BJ (cell line): ENCODE measurements around the gene RAP1GAP. TPM values are rescaled to one million over a fixed set of nuclear protein-coding genes. Genes with fewer than 3 reads are reported as not detected.

Experiments
- CTCF ChIA-PET: fragments of 350-600 bp; formaldehyde crosslinking; extraction: SDS; loops from one replicate; lab custom pipeline; 2021; ENCODE audit warnings: antibody characterized with exemption, inconsistent platforms; lab: Yijun Ruan, JAX
- POLR2A ChIA-PET: fragments of 300-600 bp; sonication (Branson Sonifier 250); formaldehyde crosslinking; extraction: SDS; loops from one replicate; lab custom pipeline; 2021; ENCODE audit warnings: antibody characterized with exemption; lab: Charles Lee
- DNase-seq: peaks from one replicate; pipeline ENCODE4 v3.0.0-alpha.2; 2011; ENCODE audit warnings: low read depth
- H3K27me3 ChIP-seq: 2 replicates; pipeline ENCODE4 v1.6.0; 2011; ENCODE audit warnings: low read length; ENCODE audit not compliant: control insufficient read depth, insufficient read depth
- H3K36me3 ChIP-seq: 2 replicates; pipeline ENCODE4 v1.5.1; 2011; ENCODE audit warnings: low read length; ENCODE audit not compliant: control insufficient read depth, insufficient read depth
- H3K4me3 ChIP-seq: 2 replicates; pipeline ENCODE4 v1.5.1; 2011; ENCODE audit warnings: low read depth, mild to moderate bottlenecking, control low read depth, low read length
- CTCF ChIP-seq: IDR thresholded peaks from 2 replicates; pipeline ENCODE4 v1.5.1; 2011; ENCODE audit warnings: low read depth, mild to moderate bottlenecking, control low read depth, inconsistent platforms, low read length, moderate library complexity; ENCODE audit not compliant: insufficient read depth
- polyA plus RNA-seq: library from polyadenylated mRNA; depleted of rRNA; stranded (reverse); fragments of >200 nt; gene quantifications from 2 replicates; pipeline ENCODE4 v1.2.3, GENCODE V29; 2011

RAP1GAP gene
- polyA plus RNA-seq, 1 experiment: 0.16 TPM

- ChIA-PET POLR2A (no interaction called here), CTCF (interaction anchor here (2.2 kb wide), 1 partner anchor 9 kb away, joined by 9 read pairs; no protein-coding TSS in a partner anchor)
- DNase-seq: no peak
- Histone ChIP-seq H3K27me3 (peaks cover 41% of the 10 kb centered on the region), H3K36me3 (no peaks in the 10 kb centered on the region), H3K4me3 (0 out of 2 replicates have a peak overlapping the region, but pooled peaks have one; percentile 10)
- TF ChIP-seq CTCF: no peak
These were observed 253 bp downstream of the RAP1GAP start for GRCh38 chr1:21668951-21669257.

GRCh38 chr1:21668232-21668950 is 766 bp downstream of the RAP1GAP start:
- H3K27me3 ChIP-seq: peaks cover 41% of the 10 kb centered on the region
- POLR2A ChIA-PET: interaction anchor here (0.5 kb wide), 1 partner anchor 108 kb away, joined by 9 read pairs; no protein-coding TSS in a partner anchor
- no peaks in the 10 kb centered on the region for H3K36me3 ChIP-seq
- CTCF ChIA-PET: interaction anchor here (0.5 to 2.2 kb wide), 2 partner anchors 9 to 351 kb away, joined by 4 to 9 read pairs; no protein-coding TSS in a partner anchor
- no peak for DNase-seq
- no peak overlapping the region for H3K4me3 ChIP-seq
- peak; percentile 16; the same call in 1 of the 2 replicates for TF ChIP-seq CTCF

- TF ChIP-seq CTCF: no peak
- H3K27me3 ChIP-seq: peaks cover 42% of the 10 kb centered on the region
- H3K4me3 ChIP-seq: no peak overlapping the region
- ChIA-PET CTCF (interaction anchor here (0.5 to 0.6 kb wide), 2 partner anchors 36 to 352 kb away, joined by 3 to 4 read pairs; no protein-coding TSS in a partner anchor), POLR2A (interaction anchor here (0.5 kb wide), 1 partner anchor 109 kb away, joined by 9 read pairs; no protein-coding TSS in a partner anchor)
- no peak for DNase-seq
- no peaks in the 10 kb centered on the region for H3K36me3 ChIP-seq
These were observed 1.6 kb downstream of the RAP1GAP start for GRCh38 chr1:21667348-21668231.

- CTCF ChIA-PET: no interaction called here
- POLR2A ChIA-PET: no interaction called here
- Histone ChIP-seq H3K4me3 (no peak overlapping the region), H3K27me3 (peaks cover 42% of the 10 kb centered on the region), H3K36me3 (no peaks in the 10 kb centered on the region)
- DNase-seq: no peak
- TF ChIP-seq CTCF: no peak
These were observed 2.4 kb downstream of the RAP1GAP start for GRCh38 chr1:21666576-21667320.
